Measurements from ENCODE around the gene MYZAP.

Gene MYZAP

DNA sequence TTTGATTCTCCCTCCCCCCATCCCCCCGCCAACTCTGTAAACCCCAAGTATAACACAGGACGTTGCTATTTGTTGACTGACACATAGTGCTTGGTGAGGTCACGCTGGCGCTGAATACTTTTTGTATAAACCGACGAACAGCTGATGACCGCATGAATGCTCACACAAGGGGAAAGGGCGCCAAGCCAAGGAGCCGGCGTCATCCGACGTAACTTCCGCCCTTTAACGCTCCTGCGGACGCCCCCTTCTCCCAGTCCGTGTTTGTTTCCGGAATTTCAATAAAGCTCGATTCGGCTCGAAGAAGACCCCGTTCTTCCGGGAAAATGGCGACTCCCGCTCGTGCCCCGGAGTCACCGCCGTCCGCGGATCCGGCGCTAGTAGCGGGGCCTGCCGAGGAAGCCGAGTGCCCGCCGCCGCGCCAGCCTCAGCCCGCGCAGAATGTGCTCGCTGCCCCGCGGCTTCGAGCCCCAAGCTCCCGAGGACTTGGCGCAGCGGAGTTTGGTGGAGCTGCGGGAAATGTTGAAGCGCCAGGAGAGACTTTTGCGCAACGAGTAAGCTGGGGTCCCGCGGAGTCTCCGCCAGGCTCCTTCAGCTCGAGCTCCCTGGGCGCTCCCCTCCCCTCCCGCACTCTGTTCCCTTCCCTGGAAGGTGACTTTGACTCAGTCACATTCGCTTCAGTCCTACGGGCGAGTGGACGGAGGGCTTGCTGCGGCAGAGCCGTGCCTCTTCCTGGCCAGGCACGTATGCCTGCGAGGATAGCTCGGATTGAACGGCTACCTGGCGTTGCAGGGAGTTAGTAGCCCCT, 114.9 kb downstream of the MYZAP start, which contains the start of gene POLR2M:
TSS of gene POLR2M (plus strand) at position 310 of the 805 bp plus-strand sequence. CDS start at position 439, 129 bp downstream.
- DNase-seq: peak; percentile 95

DNA sequence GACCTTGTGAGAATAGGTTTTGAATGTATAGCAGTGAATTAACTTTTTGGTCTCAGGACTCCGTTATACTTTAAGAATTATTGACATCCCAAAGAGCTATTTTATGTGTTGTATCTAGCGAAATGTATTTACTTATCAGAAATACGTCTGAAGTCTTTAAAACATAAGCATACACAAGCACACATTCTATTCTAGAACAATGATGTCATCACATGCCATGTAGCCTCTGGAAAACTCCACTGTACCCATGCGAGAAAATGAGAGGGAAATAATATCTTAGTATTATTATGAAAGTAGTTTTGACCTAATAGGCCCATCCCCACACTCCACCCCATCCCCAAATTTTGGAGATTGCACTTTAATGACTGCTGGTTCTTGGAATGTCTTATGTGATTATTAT, 116.3 kb downstream of the MYZAP start:
- no peak for DNase-seq

DNA sequence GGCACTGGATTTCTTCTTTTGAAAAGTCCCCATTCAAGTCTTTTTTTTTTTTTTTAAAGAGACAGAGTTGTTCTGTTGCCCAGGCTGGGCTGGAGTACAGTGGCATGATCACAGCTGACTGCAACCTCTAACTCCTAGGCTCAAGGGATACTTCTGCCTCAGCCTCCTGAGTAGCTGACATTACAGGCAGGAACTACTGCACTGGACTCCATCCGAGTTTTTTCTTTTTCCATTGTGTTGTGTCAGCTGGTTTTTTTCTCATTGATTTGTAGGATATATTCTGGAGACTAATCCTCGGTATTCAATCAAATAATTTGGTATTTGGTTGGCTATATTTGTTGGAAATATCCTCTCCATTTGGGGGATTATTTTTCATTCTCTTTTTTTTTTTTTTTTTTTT, 126.6 kb downstream of the MYZAP start:
- no peak for DNase-seq

DNA sequence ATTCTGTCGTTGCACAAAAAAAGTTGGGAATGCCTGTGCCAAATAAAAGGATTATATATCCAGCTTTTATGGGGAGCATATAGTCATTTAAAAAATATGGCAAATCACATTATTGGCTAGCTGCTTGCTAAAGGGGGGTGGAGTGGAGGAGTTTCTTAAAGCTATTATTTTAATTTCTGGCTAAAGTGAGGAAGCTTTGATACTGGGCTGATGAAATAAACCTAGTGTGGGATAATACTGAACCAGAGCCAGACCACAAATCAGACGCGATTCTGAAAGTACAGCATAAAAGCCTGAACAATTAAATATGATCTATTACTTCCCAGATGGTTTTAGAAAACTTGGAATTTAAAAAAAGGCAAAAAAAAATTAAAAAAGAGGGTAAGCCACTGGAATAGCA, 129.2 kb downstream of the MYZAP start:
- no peak for DNase-seq

DNA sequence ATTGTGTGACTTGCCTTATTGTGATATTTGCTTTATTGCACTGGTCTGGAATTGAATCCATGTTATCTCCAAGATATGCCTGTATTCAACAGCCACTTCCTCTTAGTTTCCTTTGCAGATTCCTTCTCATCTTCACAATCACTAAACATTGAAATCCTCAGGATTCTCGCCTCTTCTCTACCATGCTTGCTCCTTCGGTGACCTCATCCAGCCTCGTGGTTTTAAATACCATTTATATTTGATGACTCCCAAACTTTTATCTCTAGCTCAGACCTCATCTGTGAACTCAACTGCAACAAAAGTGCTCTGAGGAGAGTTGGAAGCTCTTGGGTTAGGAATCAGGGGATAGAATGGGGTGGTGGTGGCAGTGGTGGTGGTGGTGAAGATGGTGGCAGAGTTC, 134.7 kb downstream of the MYZAP start:
- no peak for DNase-seq

DNA sequence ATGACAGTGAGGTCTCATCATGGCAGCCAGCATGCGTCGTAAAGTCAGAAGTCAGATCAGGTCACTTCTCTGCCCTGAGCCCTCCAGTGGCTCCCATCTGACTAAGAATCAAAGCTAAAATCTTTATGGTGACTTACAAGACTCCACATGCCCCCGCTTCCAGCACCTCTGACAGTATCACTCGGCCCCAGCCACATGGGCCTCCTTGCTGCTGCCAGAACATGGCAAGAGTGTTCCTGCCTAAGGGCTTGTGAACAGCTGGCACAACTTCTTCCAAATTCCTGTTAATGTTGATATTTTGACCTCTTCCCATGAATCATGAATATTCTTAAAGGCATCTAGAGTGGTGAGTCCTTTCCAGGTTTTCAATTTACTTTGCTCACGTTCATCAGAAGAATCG, 135.3 kb downstream of the MYZAP start:
- DNase-seq: no peak

DNA sequence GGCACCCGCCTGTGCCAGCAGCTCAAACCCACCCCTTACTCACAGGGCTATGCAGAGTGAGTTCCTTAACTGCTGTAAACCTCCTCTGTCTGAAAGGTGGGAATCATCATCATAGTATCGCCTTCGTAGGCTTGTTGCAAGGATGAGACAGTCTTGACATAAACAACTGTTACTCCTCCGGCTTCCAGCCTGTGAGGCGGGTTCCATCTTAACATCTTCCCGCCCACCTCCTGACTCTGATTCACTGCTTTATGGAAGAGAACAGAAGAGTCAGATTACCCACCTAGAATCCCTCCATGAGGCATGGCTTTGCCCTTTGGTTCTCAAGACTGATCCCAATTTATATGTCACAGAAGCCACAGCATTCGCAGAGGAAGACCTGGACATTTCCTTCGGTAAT, 136.7 kb downstream of the MYZAP start:
- DNase-seq: no peak

DNA sequence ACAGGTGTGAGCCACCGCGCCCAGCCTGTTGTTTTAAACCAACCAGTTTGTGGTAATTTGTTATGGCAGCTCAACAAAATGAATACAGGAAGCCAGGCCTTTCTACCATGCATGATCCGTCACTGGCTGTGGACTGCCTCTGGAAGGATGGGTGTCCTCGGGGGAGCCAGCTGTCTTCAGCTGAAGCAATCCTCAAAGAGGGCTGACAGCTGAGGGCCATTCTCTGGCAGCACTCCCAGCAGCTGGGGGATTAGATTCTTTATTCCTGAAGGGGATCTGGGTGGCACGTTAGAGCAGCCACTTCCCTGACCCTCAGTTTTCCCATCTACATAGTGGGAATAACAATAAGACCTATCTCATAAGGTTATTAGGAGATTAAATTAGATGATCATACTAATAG, 139.2 kb downstream of the MYZAP start:
- no peak for DNase-seq

DNA sequence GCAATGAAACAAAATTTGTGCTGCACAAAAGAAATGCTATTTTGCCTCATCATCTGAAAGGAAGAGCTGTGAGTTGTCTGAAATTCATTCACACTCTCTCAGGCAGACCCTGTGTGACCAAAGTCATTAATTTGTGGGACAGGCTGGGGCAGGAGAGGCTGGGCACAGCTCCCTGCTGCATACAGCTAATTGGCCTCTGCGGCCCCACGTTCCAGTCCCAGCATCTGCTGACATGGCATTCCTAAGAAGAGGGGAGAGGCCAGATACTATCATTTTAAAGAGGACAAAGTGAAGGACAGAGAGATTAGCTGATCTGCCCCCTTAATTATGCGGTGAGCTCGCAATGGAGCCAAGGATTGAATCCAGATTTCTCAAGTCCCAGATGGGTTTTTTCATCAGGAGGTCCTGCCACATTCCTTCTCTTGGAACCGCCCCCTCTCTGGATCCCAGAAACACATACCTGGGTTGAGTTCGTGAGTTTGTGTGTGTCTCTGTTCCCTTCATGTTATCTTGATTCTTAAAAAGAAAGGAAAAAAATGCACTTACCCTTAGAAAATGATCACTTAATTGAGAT, 139.9 kb downstream of the MYZAP start:
- no peak for DNase-seq

DNA sequence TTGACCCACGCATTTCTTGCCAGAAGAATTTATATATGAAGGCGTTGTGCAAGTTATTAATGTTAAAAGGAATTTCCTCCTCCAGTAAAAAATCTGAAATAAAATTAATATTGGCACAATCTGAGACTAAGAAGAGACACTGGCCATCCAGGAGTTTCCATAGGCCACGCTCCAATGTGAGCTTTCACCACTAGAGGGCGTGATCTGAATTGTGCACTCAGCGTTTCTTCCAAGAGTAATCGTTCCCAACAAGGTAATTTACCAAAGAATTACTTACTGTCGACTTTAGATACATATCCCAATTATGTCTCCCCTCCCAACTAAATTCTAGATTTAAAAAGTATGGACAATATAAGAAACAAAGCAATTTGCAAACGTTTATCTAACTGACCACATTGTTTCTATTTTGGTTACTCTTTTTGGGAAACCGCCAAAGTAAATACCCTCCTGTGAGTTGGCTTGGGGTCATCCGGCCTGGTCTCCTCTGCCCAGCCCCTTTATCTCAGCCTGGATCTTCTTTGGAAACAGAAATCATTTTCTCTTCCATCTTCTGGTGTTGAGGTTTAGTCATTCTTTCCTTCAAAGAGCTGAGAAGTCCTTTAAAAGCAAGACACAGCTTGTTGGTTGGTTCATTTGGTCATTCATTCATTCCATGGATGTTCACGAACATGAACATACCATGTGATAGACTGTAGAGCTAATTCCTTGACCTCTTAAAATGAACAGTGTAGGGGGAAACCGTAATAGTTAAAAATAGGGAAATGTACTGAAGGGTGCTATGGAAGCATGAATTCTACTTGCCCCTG, 141.0 kb downstream of the MYZAP start:
- no peak for DNase-seq

DNA sequence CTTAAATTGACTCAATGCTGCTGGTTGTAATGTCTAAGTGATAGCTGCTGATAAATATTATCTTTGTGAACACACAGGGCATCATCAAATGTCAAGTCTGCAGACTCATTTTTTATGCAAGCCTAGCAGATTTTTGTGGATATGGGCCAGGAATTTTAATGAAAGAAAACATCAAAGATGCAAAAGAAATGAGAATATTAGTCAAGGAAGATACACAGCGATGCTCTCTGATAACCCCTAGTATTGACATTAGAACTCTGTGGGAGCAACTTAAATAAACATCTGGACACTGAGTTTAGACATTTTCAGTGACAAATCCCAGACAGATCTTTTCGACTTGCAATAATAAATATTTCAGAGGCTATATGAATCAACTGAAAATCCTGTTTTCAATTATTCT, 143.2 kb downstream of the MYZAP start:
- no peak for DNase-seq

All from NCI-H526 treated with DMSO at 0.1 percent for 48 hours (cell line).